ENCODE measurements around the gene GORASP2. TPM values are rescaled to one million over a fixed set of nuclear protein-coding genes. Genes with fewer than 3 reads are reported as not detected.

The GORASP2 gene
- total and polyA plus RNA-seq, 2 experiments from 2014 or later: 44.5 to 45.2 TPM

GRCh38 chr2:170991398-170992182 is 62.5 kb downstream of the GORASP2 start:
- Histone ChIP-seq H3K27ac (ENCODE audit: low read depth) (no peak overlapping the region), H4K20me1 (replicated peaks; ENCODE audit: insufficient read depth) (no peaks in the 10 kb centered on the region), H3K36me3 (ENCODE audit: insufficient read depth) (peaks cover 11% of the 10 kb centered on the region; the same call in 1 of the 2 replicates), H3K4me2 (no peak overlapping the region), H3K4me1 (ENCODE audit: insufficient read depth) (no peaks in the 10 kb centered on the region), H3K9me2 (ENCODE audit: insufficient read depth) (no peaks in the 10 kb centered on the region), H3K79me2 (replicated peaks; ENCODE audit: insufficient read depth) (no peaks in the 10 kb centered on the region), H3K27me3 (ENCODE audit: insufficient read depth) (no peaks in the 10 kb centered on the region), H3K4me3 (no peak overlapping the region), H3F3A (replicated peaks; ENCODE audit: low read depth) (no peaks in the 10 kb centered on the region), H2AFZ (no peak overlapping the region)
- no peak overlapping the region for H3K27ac Mint-ChIP-seq
- peaks cover 49% of the 10 kb centered on the region; the same call in 2 of the 3 replicates for H3K36me3 Mint-ChIP-seq (ENCODE audit: low read depth)
- DNase-seq (ENCODE audit: low spot score) (peak; percentile 28), ATAC-seq (peak; percentile 45)
- TF ChIP-seq ZNF462 (CRISPR knock-in tag; IDR thresholded peaks at IDR 0.05) (no peak), EZH2 (IDR thresholded peaks at IDR 0.05; ENCODE audit: low read depth, unreplicated experiment) (no peak), CTCF (conservative IDR thresholded peaks at IDR 0.05; ENCODE audit: low read depth in 2 of 2) (peak; percentile 54 to 62), NANOG (IDR thresholded peaks at IDR 0.05; ENCODE audit: borderline replicate concordance) (no peak)
- no peaks in the 10 kb centered on the region for H3K9me3 Mint-ChIP-seq
- H3K4me1 Mint-ChIP-seq: no peaks in the 10 kb centered on the region; the same call in 2 of the 3 replicates
- no peak overlapping the region for H3K4me3 Mint-ChIP-seq
- H3K27me3 Mint-ChIP-seq (ENCODE audit: insufficient read depth, low read depth, poor library complexity): peaks cover 6% of the 10 kb centered on the region
